ENCODE data around the gene BCAT1.
"Not testable (repeated sequence)": the region's sequence is repeated elsewhere in the genome, so short reads cannot be mapped to it uniquely, and the experiment has no call there.

The BCAT1 gene

GRCh38 chr12:24884911-24885310, 64.0 kb downstream of the BCAT1 start:
- no peak for FAIRE-seq
- TF ChIP-seq, protein P1, sequence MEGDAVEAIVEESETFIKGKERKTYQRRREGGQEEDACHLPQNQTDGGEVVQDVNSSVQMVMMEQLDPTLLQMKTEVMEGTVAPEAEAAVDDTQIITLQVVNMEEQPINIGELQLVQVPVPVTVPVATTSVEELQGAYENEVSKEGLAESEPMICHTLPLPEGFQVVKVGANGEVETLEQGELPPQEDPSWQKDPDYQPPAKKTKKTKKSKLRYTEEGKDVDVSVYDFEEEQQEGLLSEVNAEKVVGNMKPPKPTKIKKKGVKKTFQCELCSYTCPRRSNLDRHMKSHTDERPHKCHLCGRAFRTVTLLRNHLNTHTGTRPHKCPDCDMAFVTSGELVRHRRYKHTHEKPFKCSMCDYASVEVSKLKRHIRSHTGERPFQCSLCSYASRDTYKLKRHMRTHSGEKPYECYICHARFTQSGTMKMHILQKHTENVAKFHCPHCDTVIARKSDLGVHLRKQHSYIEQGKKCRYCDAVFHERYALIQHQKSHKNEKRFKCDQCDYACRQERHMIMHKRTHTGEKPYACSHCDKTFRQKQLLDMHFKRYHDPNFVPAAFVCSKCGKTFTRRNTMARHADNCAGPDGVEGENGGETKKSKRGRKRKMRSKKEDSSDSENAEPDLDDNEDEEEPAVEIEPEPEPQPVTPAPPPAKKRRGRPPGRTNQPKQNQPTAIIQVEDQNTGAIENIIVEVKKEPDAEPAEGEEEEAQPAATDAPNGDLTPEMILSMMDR (IDR thresholded peaks at IDR 0.05; ENCODE audit: insufficient read depth, missing control alignments): no peak
- DNase-seq (ENCODE audit: insufficient read length, low spot score): no peak

DNA sequence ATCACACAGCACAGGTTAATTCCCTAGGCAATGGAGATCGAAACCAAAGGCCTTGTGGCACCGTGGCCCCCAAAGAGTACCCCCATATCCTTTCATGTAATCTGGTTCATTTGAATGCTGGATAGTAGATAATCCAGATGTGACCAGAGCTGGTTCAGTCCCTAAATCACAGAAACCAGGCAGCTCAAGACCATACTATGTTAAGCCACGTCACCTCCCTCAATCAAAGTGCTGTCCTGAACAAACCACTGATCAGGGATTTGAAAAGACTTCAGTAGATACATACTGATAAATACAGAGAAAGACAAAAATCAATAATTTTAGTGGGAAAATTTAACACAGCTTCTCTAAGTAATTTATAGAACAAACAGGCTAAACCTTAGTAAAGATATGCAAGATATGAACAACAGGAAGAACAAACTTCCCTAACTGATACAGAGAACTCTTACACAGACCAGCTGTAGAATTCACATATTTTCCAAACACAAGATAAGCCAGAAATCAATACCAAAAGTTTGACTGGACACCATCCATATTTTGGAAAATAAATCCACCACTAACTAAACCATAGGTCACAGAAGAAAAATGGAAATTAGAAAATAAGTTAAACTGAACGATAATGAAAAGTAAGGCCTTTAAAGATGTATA, 67.1 kb downstream of the BCAT1 start:
- TF ChIP-seq, protein P1 (IDR thresholded peaks at IDR 0.05; ENCODE audit: insufficient read depth, missing control alignments): no peak

DNA sequence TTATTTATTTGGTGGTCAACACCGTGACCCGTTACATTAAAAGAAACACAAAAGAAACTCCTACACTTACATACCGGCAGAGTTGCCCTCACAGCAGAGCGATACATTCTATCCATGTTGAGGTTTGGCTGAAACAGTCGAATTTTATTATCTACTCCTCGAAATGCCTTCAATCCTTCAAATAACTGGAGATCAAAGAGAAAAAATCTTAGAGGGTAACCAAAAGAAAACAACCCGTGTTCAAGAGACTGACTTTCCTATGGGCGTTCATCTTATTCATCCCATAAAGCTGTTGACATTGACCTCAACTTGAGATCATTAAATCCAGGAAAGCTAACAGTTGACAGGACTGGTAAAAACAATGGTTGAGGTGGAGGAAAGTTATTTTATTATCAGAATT, 67.7 kb downstream of the BCAT1 start:
- DNase-seq (ENCODE audit: insufficient read length, low spot score): no peak
- TF ChIP-seq, protein P1 (IDR thresholded peaks at IDR 0.05; ENCODE audit: insufficient read depth, missing control alignments): no peak
- no peak for FAIRE-seq

More for the DNA sequence above, 67.1 kb downstream of the BCAT1 start:
- no peak for FAIRE-seq
- no peak for DNase-seq (ENCODE audit: insufficient read length, low spot score)

DNA sequence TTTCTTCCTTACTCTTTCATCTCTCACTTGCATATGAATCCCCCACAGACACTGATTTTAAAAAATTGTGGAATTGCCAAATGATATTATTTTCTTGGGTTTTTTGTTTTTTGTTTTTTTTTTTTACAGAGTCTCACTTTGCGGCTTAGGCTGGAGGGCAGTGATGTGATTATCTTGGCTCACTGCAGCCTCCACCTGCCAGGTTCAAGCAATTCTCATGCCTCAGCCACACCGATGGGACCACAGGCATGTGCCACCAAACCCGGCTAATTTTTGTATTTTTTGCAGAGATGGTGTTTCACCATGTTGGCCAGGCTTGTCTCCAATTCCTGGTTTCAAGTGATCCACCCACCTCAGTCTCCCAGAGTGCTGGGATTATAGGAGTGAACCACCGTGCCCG, 68.2 kb downstream of the BCAT1 start:
- DNase-seq (ENCODE audit: insufficient read length, low spot score) (no peak), FAIRE-seq (no peak)
- TF ChIP-seq, protein P1 (IDR thresholded peaks at IDR 0.05; ENCODE audit: insufficient read depth, missing control alignments): no peak

DNA sequence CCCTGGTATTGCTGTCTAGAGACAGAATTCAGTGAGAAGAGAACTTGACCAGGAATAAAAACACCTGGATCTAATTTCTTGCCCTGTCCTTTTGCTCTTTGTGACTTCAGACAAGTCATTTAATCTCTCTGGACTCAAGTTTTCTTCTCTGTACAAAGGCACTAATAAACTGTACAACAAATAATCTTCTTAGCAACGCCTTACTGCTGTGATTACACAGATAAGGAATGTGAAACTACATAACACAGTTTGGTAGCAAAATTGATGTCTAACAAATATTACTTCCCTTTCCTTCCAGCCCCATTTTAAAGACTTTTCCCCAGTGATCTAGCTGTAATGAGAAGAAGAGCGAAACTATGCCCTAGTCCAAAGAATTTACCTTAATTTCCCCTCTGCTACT, 69.3 kb downstream of the BCAT1 start:
- TF ChIP-seq, protein P1 (IDR thresholded peaks at IDR 0.05; ENCODE audit: insufficient read depth, missing control alignments): no peak
- DNase-seq (ENCODE audit: insufficient read length, low spot score) (no peak), FAIRE-seq (no peak)

GRCh38 chr12:24875014-24875413, 73.9 kb downstream of the BCAT1 start:
- no peak for DNase-seq (ENCODE audit: insufficient read length, low spot score)
- TF ChIP-seq, protein P1 (IDR thresholded peaks at IDR 0.05; ENCODE audit: insufficient read depth, missing control alignments): no peak
- no peak for FAIRE-seq

DNA sequence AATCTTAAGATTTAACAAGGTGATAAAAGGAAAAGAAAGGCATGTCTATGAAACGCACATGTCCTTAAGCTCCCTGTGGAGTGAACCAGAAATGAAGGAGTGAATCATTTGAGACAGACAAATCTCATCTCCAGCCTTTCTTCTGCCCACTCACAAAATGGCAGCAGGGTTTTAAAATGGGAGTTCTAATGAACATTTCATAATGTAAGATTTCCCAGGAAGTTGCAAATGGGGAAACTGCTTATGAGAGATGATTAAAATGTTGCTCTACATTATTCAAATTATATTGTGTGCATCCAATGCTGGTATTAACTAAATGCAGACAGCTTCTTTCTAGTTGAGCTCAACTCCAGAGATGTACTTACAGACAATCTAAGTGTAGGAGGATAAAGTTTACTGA, 76.7 kb downstream of the BCAT1 start:
- DNase-seq (ENCODE audit: insufficient read length, low spot score) (no peak), FAIRE-seq (no peak)
- TF ChIP-seq, protein P1 (IDR thresholded peaks at IDR 0.05; ENCODE audit: insufficient read depth, missing control alignments): no peak

- FAIRE-seq; DNase-seq (ENCODE audit: insufficient read length, low spot score): not testable (repeated sequence)
Observed at GRCh38 chr12:24866139-24866538, 82.8 kb downstream of the BCAT1 start.

All from D721Med (cell line).